Measurements from ENCODE around the gene RTRAF.

The RTRAF gene

GRCh38 chr14:51993285-51993920, 4.1 kb downstream of the RTRAF start:
- no peak overlapping the region for H3K9ac ChIP-seq
- no peak for TF ChIP-seq CTCF (conservative IDR thresholded peaks at IDR 0.05; ENCODE audit: low read depth, low read length)
- H4K20me1 ChIP-seq (ENCODE audit: insufficient read depth): no peaks in the 10 kb centered on the region
- no peak overlapping the region for H3K4me3 ChIP-seq (IDR thresholded peaks at IDR 0.05; ENCODE audit: insufficient read depth, low read depth, low read length)
- H3K27me3 ChIP-seq (ENCODE audit: insufficient read depth, low read depth): no peaks in the 10 kb centered on the region
- peaks cover 18% of the 10 kb centered on the region; the same call in 1 of the 2 replicates for H3K79me2 ChIP-seq (ENCODE audit: insufficient read depth, low read depth)
- H2AFZ ChIP-seq (ENCODE audit: low read depth): no peak overlapping the region
- peaks cover 14% of the 10 kb centered on the region for H3K4me1 ChIP-seq (ENCODE audit: low read depth, poor library complexity, severe bottlenecking)
- H3K27ac ChIP-seq: no peak overlapping the region
- no peak overlapping the region for H3K4me2 ChIP-seq
- H3K36me3 ChIP-seq (ENCODE audit: insufficient read depth): no peaks in the 10 kb centered on the region

GRCh38 chr14:51996148-51996746, 6.9 kb downstream of the RTRAF start:
- H2AFZ ChIP-seq (ENCODE audit: low read depth): no peak overlapping the region
- TF ChIP-seq CTCF (conservative IDR thresholded peaks at IDR 0.05; ENCODE audit: low read depth, low read length): no peak
- H3K4me2 ChIP-seq: no peak overlapping the region
- H3K27ac ChIP-seq: no peak overlapping the region
- no peaks in the 10 kb centered on the region for H4K20me1 ChIP-seq (ENCODE audit: insufficient read depth)
- peaks cover 1% of the 10 kb centered on the region for H3K4me1 ChIP-seq (ENCODE audit: low read depth, poor library complexity, severe bottlenecking)
- no peaks in the 10 kb centered on the region for H3K27me3 ChIP-seq (ENCODE audit: insufficient read depth, low read depth)
- peaks cover 1% of the 10 kb centered on the region; the same call in 1 of the 2 replicates for H3K79me2 ChIP-seq (ENCODE audit: insufficient read depth, low read depth)
- no peaks in the 10 kb centered on the region for H3K36me3 ChIP-seq (ENCODE audit: insufficient read depth)
- H3K9ac ChIP-seq: no peak overlapping the region
- H3K4me3 ChIP-seq (IDR thresholded peaks at IDR 0.05; ENCODE audit: insufficient read depth, low read depth, low read length): no peak overlapping the region

- Histone ChIP-seq H3K4me3 (IDR thresholded peaks at IDR 0.05; ENCODE audit: insufficient read depth, low read depth, low read length) (no peak overlapping the region), H2AFZ (ENCODE audit: low read depth) (no peak overlapping the region), H3K4me1 (ENCODE audit: low read depth, poor library complexity, severe bottlenecking) (no peaks in the 10 kb centered on the region), H3K9ac (no peak overlapping the region), H4K20me1 (ENCODE audit: insufficient read depth) (no peaks in the 10 kb centered on the region), H3K27me3 (ENCODE audit: insufficient read depth, low read depth) (no peaks in the 10 kb centered on the region), H3K36me3 (ENCODE audit: insufficient read depth) (no peaks in the 10 kb centered on the region), H3K27ac (no peak overlapping the region), H3K4me2 (no peak overlapping the region), H3K79me2 (ENCODE audit: insufficient read depth, low read depth) (no peaks in the 10 kb centered on the region)
- no peak for TF ChIP-seq CTCF (conservative IDR thresholded peaks at IDR 0.05; ENCODE audit: low read depth, low read length)
Observed at GRCh38 chr14:51998348-51998747, 9.0 kb downstream of the RTRAF start.

- Histone ChIP-seq H2AFZ (ENCODE audit: low read depth) (no peak overlapping the region), H3K9ac (no peak overlapping the region), H3K27me3 (ENCODE audit: insufficient read depth, low read depth) (no peaks in the 10 kb centered on the region), H3K27ac (no peak overlapping the region), H3K4me1 (ENCODE audit: low read depth, poor library complexity, severe bottlenecking) (no peaks in the 10 kb centered on the region), H3K79me2 (ENCODE audit: insufficient read depth, low read depth) (no peaks in the 10 kb centered on the region), H3K36me3 (ENCODE audit: insufficient read depth) (no peaks in the 10 kb centered on the region), H3K4me2 (no peak overlapping the region), H4K20me1 (ENCODE audit: insufficient read depth) (no peaks in the 10 kb centered on the region), H3K4me3 (IDR thresholded peaks at IDR 0.05; ENCODE audit: insufficient read depth, low read depth, low read length) (no peak overlapping the region)
- no peak for TF ChIP-seq CTCF (conservative IDR thresholded peaks at IDR 0.05; ENCODE audit: low read depth, low read length)
Observed at GRCh38 chr14:51999084-51999483, 9.7 kb downstream of the RTRAF start.

Data from KMS-11 (cell line).